IPS DF 4.7 (cell line): Measurements from ENCODE around the gene IL31RA.

ENCODE experiments used
- DNase-seq: peaks from one replicate; pipeline ENCODE4 v3.0.0-alpha.2; 2013; ENCODE audit warnings: low spot score; ENCODE audit errors: extremely low read depth

Gene IL31RA

GRCh38 chr5:55858104-55858503 is 6.9 kb downstream of the IL31RA start:
- DNase-seq: no peak

- no peak for DNase-seq
Observed at GRCh38 chr5:55860288-55860687, 9.1 kb downstream of the IL31RA start.

- DNase-seq: no peak
Observed at GRCh38 chr5:55860709-55861108, 9.6 kb downstream of the IL31RA start.

GRCh38 chr5:55864606-55865541 is 13.7 kb downstream of the IL31RA start:
- no peak for DNase-seq

GRCh38 chr5:55865831-55866230 is 14.7 kb downstream of the IL31RA start:
- no peak for DNase-seq

- no peak for DNase-seq
Observed at GRCh38 chr5:55866485-55866884, 15.3 kb downstream of the IL31RA start.

GRCh38 chr5:55866934-55867333 is 15.8 kb downstream of the IL31RA start:
- DNase-seq: no peak

- DNase-seq: no peak
Observed at GRCh38 chr5:55868846-55869245, 17.7 kb downstream of the IL31RA start.

GRCh38 chr5:55869847-55870246 is 18.7 kb downstream of the IL31RA start:
- DNase-seq: no peak

- DNase-seq: no peak
Observed at GRCh38 chr5:55873234-55873633, 22.1 kb downstream of the IL31RA start.

- no peak for DNase-seq
Observed at GRCh38 chr5:55877655-55878054, 26.5 kb downstream of the IL31RA start.

GRCh38 chr5:55880453-55880852 is 29.3 kb downstream of the IL31RA start:
- no peak for DNase-seq

- no peak for DNase-seq
Observed at GRCh38 chr5:55885359-55885758, 34.2 kb downstream of the IL31RA start.

GRCh38 chr5:55888205-55888604 is 37.0 kb downstream of the IL31RA start:
- no peak for DNase-seq

- DNase-seq: no peak
Observed at GRCh38 chr5:55892479-55892878, 41.3 kb downstream of the IL31RA start.

- no peak for DNase-seq
Observed at GRCh38 chr5:55894135-55894534, 43.0 kb downstream of the IL31RA start.

GRCh38 chr5:55895346-55895745 is 44.2 kb downstream of the IL31RA start:
- no peak for DNase-seq

- no peak for DNase-seq
Observed at GRCh38 chr5:55896238-55896637, 45.1 kb downstream of the IL31RA start.

- DNase-seq: no peak
Observed at GRCh38 chr5:55896663-55897062, 45.5 kb downstream of the IL31RA start.

GRCh38 chr5:55897206-55897894 is 46.2 kb downstream of the IL31RA start:
- DNase-seq: no peak

GRCh38 chr5:55897905-55898304 is 46.7 kb downstream of the IL31RA start:
- DNase-seq: no peak

- DNase-seq: no peak
Observed at GRCh38 chr5:55899344-55899743, 48.2 kb downstream of the IL31RA start.

GRCh38 chr5:55900068-55900467 is 48.9 kb downstream of the IL31RA start:
- DNase-seq: no peak
